ENCODE data around the gene BCL2L2.
"Not testable (repeated sequence)": the region's sequence is repeated elsewhere in the genome, so short reads cannot be mapped to it uniquely, and the experiment has no call there.

BCL2L2 gene

GRCh38 chr14:23306412-23307145 is at the start of gene BCL2L2:
TSS of gene BCL2L2 (plus strand) at chr14:23306833. CDS start at chr14:23307768, 935 bp downstream.
- DNase-seq (ENCODE audit: low read depth): peak; percentile 93

- DNase-seq (ENCODE audit: low read depth): no peak
Observed at GRCh38 chr14:23258256-23258655, 48.4 kb upstream of the BCL2L2 start.

GRCh38 chr14:23259426-23259825 is 47.2 kb upstream of the BCL2L2 start:
- no peak for DNase-seq (ENCODE audit: low read depth)

GRCh38 chr14:23260849-23261248 is 45.8 kb upstream of the BCL2L2 start:
- not testable (repeated sequence) for DNase-seq (ENCODE audit: low read depth)

GRCh38 chr14:23269193-23269592 is 37.4 kb upstream of the BCL2L2 start:
- DNase-seq (ENCODE audit: low read depth): no peak

GRCh38 chr14:23275412-23275811 is 31.2 kb upstream of the BCL2L2 start:
- DNase-seq (ENCODE audit: low read depth): no peak

GRCh38 chr14:23277189-23277588 is 29.4 kb upstream of the BCL2L2 start:
- no peak for DNase-seq (ENCODE audit: low read depth)

GRCh38 chr14:23277928-23278327 is 28.7 kb upstream of the BCL2L2 start:
- not testable (repeated sequence) for DNase-seq (ENCODE audit: low read depth)

GRCh38 chr14:23281247-23281646 is 25.4 kb upstream of the BCL2L2 start:
- DNase-seq (ENCODE audit: low read depth): no peak

GRCh38 chr14:23284654-23285529 is 21.7 kb upstream of the BCL2L2 start:
- DNase-seq (ENCODE audit: low read depth): peak; percentile 19

GRCh38 chr14:23285530-23286019 is 21.1 kb upstream of the BCL2L2 start:
- DNase-seq (ENCODE audit: low read depth): peak; percentile 3

GRCh38 chr14:23286020-23286901 is 20.4 kb upstream of the BCL2L2 start, which contains the start of gene HOMEZ:
TSS of gene HOMEZ (minus strand) at chr14:23286132. CDS start at chr14:23285952, 180 bp downstream.
- DNase-seq (ENCODE audit: low read depth): peak; percentile 99

- DNase-seq (ENCODE audit: low read depth): no peak
Observed at GRCh38 chr14:23286902-23287479, 19.6 kb upstream of the BCL2L2 start.

- DNase-seq (ENCODE audit: low read depth): peak; percentile 63
Observed at GRCh38 chr14:23294734-23295561, 11.7 kb upstream of the BCL2L2 start.

- DNase-seq (ENCODE audit: low read depth): no peak
Observed at GRCh38 chr14:23296012-23296777, 10.4 kb upstream of the BCL2L2 start.

GRCh38 chr14:23297096-23297495 is 9.5 kb upstream of the BCL2L2 start:
- no peak for DNase-seq (ENCODE audit: low read depth)

- DNase-seq (ENCODE audit: low read depth): no peak
Observed at GRCh38 chr14:23297611-23298277, 8.9 kb upstream of the BCL2L2 start.

- peak; percentile 62 for DNase-seq (ENCODE audit: low read depth)
Observed at GRCh38 chr14:23299211-23299957, 7.2 kb upstream of the BCL2L2 start.
